ENCODE measurements around the gene GPD1.
A peak's percentile ranks its signal among the peaks of the same experiment; 100 is the strongest.
"Not testable (repeated sequence)": the region's sequence is repeated elsewhere in the genome, so short reads cannot be mapped to it uniquely, and the experiment has no call there.

The GPD1 gene

GRCh38 chr12:50074936-50075807, 28.6 kb upstream of the GPD1 start:
- no peak for DNase-seq

- no peak for DNase-seq
Measured at GRCh38 chr12:50075808-50076170, 28.0 kb upstream of the GPD1 start.

GRCh38 chr12:50077099-50077498, 26.7 kb upstream of the GPD1 start:
- DNase-seq = no peak

GRCh38 chr12:50078281-50078680, 25.5 kb upstream of the GPD1 start:
- no peak for DNase-seq

DNA sequence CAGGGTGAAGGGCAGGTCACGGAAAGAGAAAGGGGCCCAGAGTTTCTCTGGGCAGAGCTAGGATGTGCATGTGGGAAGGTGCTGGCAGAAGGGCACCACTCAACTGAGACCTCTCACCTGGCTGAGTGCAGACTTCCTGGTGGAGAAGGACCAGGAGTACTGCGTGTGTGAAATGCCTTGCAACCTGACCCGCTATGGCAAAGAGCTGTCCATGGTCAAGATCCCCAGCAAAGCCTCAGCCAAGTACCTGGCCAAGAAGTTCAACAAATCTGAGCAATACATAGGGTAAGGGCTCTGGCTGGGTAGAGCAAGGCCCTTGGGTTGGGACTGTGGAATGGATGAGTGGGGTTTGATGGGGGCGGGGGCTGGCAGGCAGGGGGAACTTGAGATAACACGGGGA, 24.0 kb upstream of the GPD1 start:
- DNase-seq = no peak

DNA sequence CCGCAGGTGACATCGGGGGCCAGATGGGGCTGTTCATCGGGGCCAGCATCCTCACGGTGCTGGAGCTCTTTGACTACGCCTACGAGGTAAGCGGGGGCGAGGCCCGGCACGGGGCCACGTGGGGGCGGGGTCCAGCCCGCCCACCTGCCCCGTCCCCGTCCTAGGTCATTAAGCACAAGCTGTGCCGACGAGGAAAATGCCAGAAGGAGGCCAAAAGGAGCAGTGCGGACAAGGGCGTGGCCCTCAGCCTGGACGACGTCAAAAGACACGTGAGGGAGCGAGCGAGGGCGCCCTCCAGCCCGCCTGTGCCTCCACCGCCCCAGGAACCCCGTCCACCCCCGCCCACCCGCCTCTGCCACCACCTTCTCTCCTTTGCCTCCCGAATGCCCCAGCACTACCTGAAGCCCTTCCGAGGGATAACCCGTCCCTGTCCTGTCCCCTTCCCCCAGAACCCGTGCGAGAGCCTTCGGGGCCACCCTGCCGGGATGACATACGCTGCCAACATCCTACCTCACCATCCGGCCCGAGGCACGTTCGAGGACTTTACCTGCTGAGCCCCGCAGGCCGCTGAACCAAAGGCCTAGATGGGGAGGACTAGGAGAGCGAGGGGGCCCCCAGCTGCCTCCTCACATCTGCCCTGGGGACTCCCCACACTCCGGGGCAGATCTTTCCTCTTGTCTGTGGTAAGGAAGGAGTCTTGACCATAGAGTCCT, 22.6 kb upstream of the GPD1 start:
- no peak for DNase-seq

- DNase-seq = no peak
Measured at GRCh38 chr12:50082644-50083043, 21.2 kb upstream of the GPD1 start.

GRCh38 chr12:50083301-50083700, 20.5 kb upstream of the GPD1 start:
- DNase-seq = no peak

- not testable (repeated sequence) for DNase-seq
Measured at GRCh38 chr12:50084409-50084774, 19.4 kb upstream of the GPD1 start.

DNA sequence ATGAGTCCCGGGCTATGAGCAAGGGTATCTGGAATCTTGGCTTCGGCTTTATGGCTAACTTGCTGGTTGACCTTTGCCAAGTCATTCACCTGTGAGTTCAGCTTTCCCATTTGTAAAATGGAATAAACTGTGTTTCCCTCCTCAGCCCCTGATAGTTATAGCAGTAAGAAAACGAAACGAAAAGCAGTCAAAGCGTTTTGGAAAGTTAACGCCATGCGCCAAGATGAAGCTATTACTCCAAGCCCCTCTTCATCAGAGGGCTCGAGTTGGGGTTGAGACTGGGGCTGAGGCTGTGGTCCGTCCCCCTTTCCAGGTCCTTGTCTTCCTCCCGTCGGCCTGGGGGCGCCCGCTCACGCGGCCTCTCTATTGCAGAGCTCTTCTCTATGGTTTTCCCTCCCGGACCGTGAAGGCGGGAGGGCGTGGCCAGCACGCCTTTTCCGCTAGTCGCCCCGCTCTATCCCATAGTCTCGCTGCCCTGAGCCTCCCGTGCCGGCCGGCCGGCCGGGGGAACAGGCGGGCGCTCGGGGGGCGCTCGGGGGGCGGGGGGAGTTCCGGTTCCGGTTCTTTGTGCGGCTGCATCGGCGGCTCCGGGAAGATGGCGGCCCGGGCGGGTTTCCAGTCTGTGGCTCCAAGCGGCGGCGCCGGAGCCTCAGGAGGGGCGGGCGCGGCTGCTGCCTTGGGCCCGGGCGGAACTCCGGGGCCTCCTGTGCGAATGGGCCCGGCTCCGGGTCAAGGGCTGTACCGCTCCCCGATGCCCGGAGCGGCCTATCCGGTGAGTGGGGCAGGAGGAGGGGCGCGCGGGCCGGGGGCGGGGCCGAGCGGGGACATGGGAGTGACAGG, 18.8 kb upstream of the GPD1 start, which contains the start of gene SMARCD1:
SMARCD1 (plus strand) TSS at position 568 of the 840 bp plus-strand sequence; CDS start at position 596, 28 bp downstream.
- DNase-seq = peak; percentile 80

DNA sequence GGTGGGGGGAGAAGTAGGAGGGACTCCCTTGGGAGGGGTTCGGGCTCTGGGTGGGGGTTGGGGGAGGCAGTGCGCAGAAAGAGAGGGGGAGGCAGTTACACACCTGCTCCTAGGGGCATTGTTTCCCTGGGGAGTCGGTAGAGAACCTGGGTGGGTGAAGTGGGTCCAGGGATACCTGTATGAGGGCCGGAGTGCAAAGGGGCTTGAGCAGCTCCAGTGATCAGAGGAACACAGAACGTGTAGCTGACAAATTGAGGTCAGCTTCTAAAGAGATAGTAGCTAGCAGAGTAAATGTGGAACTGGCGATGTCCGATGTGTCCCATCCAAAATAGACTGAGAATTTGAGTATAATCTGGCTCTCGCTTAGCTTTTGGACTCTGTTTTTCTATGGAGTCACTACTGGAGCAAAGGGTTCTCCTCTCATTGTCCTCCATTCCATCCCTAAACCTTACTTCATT, 18.2 kb upstream of the GPD1 start:
- no peak for DNase-seq

DNA sequence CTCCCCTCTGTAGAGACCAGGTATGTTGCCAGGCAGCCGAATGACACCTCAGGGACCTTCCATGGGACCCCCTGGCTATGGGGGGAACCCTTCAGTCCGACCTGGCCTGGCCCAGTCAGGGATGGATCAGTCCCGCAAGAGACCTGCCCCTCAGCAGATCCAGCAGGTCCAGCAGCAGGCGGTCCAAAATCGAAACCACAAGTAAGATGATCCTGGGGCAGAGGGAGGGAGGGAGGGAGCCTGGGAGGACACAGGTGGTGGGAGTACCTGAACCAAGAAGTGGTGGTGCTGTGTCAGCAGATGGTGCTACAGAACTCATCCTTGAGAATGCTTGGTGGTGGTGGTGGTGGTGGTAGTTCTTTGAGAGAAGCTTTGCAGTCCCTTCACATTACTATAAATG, 17.7 kb upstream of the GPD1 start:
- no peak for DNase-seq

DNA sequence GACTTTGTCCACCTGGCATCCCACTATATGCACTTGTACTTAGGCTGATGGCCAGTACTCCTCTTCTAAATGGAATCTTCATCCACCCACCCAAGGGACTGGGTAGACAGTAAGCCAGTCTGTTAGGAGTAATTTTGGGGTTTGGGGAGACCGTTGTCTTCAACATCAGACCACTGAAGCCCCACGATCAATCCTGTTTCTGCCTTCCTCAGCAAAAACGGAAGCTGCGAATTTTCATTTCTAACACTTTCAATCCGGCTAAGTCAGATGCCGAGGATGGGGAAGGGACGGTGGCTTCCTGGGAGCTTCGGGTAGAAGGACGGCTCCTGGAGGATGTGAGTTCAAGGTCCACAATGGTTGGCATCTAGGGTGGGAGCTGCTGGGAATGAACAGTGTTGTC, 16.7 kb upstream of the GPD1 start:
- no peak for DNase-seq

GRCh38 chr12:50087995-50088394, 15.8 kb upstream of the GPD1 start:
- DNase-seq = no peak

DNA sequence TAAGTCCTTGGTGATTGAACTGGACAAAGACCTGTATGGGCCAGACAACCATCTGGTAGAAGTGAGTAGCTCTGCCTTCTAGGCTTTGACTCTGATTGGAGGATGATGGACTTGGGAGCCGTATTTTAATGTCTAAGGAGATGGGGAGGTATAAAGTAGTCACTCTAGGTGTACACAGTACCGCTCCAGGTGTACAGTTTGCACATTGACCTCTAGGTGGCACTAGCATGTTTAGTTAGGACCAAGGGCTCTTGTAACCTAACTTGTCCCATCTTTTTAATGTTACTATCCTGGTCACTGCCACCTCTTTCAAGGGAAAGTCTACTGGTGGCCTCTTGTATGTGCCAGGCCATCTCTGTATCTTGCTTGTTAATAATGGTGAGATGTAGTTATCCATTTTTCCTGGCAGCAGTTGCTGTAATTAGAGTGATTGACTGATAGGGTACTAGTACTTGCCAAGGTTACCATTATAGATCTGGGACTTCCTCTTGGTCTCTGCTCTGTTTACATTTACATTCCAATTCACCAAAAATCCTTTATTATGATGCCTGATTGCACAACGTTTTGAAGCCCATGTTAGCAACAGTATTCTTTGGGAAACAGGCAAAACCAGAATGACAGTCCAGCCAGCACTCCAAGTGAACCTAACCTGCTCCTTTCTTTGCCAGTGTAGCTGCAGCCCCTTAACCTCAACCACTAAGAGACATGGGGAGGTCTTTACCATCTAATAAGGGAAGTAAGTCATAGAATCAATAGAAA, 15.1 kb upstream of the GPD1 start:
- no peak for DNase-seq

GRCh38 chr12:50089730-50090129, 14.1 kb upstream of the GPD1 start:
- DNase-seq = no peak

DNA sequence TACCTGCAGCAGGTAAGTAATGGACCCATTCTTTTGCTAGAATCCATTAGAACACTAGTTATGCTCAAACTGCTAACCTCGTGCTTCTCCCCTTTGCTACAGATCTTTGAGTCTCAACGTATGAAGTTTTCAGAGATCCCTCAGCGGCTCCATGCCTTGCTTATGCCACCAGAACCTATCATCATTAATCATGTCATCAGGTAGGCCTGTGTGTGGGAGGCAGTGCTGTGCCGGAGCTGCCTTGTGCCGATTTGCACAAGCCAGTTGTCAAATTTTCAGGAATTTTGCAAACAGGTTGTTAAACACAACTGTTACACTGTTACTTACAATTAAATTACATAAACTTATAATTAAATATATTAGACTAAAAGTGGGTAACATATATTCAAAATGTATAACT, 13.4 kb upstream of the GPD1 start:
- no peak for DNase-seq

DNA sequence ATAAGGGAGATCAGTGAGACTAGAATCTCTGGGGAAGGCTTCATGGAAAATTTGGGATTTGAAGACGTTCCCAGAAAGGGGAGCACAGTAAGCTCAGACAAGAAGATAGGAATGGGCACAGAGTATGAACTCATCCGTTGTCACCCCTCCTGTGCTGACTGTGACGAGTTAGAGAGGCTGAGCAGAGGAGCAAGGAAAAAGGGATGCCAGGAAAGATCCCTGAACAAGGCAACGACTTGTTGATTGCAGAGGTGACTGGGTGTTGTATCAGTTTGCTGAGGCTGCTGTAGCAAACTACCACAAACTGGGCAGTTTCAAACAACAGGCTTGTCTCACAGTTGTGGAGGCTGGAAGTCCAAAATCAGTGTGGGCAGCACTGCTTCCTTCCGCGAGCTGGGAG, 5.9 kb upstream of the GPD1 start:
- DNase-seq = no peak

DNA sequence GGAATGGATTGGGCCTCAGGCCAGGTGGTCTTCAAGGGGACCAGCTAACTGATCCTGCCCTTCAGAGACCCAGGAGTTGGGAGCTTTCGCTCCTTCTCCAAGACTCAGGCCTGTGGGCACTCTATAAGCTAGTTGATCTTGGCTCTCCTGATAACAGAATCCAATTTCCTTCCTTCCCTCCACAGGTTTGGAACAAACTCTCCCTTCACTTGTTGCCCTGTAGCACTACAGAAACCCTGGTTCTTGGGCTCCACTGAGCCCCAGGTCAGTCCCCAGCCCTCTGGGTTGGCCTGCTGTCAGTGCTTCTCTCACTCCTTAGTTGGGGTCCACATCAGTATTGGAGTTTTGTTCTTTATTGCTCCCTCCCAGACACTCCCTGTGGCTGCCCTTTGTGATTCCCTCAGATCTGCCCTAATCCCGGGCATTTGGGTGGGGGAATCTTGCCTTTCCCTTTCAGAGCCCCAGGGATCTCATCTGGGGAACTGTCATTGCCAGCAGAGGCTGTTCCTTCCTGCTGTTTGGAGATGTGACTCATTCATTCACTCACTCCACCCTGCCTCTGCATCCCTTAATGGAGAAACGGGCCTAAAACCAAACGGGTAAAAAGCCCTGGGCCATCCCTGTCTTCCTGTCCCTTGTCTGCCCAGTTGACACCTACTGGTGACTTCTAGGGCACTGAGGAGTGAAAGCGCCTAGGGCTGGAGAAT, 4.4 kb upstream of the GPD1 start:
- no peak for DNase-seq

DNA sequence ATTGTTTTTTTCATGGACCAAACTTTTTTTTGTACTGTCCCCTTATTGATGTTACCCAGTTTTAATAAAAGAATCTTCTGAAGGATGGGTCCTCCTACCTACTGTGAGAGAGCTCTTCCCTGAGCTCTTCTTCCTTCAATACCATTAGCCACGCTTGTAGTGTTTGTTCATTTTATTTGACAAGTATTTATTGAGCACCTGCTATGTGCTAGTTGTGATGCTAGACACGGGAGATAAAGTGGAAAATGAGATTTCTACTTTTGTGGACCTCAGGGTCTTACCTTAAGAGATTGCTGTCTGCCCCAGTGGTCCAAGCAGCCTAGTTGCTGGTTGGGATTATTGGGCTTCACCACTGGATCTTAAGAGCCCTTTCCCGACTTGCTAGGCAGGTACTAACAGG, 3.2 kb upstream of the GPD1 start:
- no peak for DNase-seq

DNA sequence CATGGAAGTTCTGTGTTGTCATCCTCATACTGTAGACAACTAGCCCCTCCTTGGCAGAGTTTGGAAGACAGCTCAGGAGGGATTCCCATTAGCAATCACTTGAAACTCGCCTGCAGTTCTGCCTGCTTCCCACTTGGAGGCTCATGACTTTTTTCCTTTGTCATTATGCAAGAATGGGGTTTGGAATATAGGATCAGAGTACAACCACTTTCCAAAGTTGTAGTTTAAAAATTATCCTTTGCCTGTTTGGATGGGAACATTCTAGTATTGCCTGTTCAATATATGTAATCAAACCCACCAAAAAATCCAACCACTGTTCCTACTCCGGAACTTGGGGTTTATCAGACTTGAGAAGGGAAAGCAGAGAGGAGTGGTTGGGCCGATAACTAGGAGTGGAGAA, 2.1 kb upstream of the GPD1 start:
- DNase-seq = no peak

DNA sequence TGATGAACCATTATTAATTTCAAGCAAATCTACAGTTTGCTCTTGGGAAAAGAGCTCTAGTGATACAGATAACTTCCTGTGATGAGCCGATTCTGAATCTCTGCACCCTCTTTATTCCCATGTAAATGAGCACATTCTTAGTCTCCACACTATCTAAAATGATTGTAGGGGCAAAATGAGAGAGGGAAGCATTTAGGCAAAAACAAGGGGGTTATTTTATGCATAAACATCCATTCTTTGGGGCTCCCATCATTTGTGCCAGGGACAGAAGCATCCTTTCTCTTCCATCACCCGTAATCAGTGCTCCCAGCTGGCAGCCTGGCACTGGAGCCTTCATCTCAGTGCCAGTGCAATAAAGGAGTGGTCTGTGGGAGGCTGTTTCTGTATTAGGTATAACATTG, 1.7 kb upstream of the GPD1 start:
- DNase-seq = no peak
